GM18499 (cell line): ENCODE measurements around the gene SPATA6L.
"Not testable (repeated sequence)": the region's sequence is repeated elsewhere in the genome, so short reads cannot be mapped to it uniquely, and the experiment has no call there.

Experiments
- ATAC-seq: cut with Tn5 transposase; IDR thresholded peaks from one replicate; pipeline ENCODE4 v1.9.1; 2021; ENCODE audit warnings: moderate number of reproducible peaks; ENCODE audit not compliant: insufficient read depth, unreplicated experiment

SPATA6L gene

GRCh38 chr9:4678679-4679267 lies 12.5 kb upstream of the SPATA6L start:
- ATAC-seq, result no peak

DNA sequence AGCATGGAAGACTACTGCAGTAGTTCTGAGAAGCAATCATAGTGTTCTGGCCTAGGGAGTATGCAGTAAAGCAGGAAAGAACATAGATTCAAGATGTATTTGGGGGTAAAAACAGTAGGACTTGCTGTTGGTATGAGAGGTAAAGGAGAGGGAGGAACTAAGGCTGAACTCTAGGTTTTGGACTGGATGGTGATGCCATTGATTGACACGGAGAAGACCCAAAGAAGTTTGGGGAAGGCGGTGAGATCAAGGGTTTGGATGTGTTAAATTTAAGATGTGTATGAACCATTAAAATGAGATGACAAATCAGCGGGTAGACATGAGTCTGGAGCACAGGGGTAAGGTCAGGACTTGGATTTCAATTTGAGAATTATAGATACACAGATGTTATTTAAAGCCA lies 11.1 kb upstream of the SPATA6L start:
- ATAC-seq, result no peak

GRCh38 chr9:4674783-4675182 lies 8.5 kb upstream of the SPATA6L start:
- ATAC-seq, result no peak

DNA sequence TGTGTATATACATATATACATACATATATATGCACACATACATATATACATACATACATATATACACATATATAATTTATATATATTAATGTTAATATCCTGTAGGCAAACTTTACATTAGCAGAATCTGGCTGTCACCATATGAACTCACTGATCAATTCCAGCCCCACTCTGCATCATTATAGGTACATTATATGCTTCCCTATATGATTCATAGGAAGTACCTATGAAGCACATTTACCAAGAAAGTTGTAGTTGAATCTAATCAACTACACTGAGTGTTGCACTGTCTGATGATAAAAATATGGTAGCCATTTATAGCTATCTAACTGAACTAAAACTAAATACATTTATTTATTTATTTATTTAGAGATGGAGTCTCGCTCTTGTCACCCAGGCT lies 5.5 kb upstream of the SPATA6L start:
- ATAC-seq, result no peak

GRCh38 chr9:4670591-4670990 lies 4.3 kb upstream of the SPATA6L start:
- no peak for ATAC-seq

GRCh38 chr9:4669890-4670289 lies 3.6 kb upstream of the SPATA6L start:
- ATAC-seq, result no peak

DNA sequence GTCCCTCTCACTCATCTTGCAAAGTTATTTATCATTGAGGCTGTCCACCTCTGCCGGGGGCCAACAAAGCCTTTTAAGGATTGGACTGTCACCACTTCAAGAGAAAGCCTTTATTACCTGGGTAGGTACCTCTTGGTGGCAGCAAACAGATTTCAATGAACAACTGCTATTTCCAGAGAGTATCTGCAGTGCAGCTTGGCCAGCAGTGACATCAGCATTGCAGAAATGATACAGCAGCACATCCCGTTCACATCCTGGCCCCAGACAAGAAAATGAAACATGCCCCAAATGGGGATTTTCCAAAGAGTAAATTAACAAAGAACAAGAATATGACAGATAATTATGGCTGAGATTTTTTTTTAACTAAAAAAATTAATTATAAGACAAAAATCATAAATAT lies 2.3 kb upstream of the SPATA6L start:
- ATAC-seq, result no peak

DNA sequence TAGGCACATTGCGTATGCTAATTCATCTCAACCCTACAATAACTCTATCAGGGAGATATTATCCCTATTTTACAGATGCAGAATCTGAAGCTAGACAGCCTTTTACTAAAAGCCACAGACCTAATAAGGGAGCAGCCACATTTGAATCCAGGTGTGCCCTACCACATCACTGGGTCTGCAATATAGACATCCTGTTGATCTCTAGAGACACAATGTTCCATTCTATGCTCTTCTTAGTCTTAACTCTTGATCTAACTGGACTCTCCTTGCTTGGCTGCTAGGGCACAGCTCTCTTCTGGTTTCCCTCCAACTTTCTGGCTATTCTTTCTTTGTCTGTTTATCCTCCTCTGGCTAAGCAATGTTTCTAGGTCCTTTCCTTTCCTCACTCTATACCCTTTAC lies 1.4 kb upstream of the SPATA6L start:
- no peak for ATAC-seq

DNA sequence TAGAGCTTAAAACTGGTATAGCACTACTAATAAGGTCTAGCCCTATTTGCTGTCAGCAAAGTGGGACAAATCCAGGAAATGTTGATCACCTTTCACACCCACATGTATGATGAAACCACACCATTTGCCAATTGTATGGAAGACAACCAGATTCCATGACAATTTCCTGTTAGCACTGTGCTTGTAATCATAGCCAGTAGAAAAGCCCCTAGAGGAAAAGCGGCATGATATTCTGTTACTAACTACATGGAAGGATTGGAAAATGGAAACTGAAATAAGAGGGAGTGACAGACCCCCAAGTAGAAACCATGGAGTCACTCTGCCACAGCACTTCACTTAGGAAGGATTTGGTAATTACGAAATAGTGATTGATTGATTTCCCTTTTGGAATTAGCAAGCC lies 923 bp downstream of the SPATA6L start:
- ATAC-seq, result no peak

- ATAC-seq, result no peak
Observed at GRCh38 chr9:4663956-4664355, 2.3 kb downstream of the SPATA6L start.

DNA sequence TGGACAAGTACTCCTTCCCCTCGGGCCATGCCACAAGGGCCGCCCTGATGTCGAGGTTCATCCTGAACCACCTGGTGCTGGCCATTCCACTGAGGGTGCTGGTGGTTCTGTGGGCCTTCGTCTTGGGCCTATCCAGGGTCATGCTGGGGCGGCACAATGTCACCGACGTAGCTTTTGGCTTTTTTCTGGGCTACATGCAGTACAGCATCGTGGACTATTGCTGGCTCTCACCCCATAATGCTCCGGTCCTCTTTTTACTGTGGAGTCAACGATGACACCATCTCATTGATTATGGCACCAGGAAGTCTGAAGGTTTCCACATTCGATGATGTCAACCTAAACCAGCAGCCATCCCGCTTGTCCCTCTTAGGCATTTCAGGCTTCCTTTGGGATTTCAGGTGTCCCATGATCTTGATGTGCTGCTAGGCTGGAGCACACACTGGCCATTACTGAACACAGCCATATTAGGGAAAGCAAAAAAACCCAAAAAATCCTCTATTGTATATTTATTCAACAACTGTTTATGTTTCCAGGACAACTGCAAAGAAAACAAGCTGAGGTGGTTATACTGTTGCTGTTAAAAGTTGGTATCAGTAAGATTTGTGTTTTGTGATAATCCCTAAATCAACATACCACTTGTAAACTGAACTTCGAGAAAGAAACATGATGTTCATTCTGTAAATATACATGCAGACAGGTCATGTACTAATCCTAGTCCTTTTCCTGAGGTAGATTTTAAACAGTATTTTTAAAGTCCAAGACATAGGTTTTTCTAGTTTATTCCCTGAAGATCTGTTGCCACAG lies 3.1 kb downstream of the SPATA6L start:
- ATAC-seq, result no peak

DNA sequence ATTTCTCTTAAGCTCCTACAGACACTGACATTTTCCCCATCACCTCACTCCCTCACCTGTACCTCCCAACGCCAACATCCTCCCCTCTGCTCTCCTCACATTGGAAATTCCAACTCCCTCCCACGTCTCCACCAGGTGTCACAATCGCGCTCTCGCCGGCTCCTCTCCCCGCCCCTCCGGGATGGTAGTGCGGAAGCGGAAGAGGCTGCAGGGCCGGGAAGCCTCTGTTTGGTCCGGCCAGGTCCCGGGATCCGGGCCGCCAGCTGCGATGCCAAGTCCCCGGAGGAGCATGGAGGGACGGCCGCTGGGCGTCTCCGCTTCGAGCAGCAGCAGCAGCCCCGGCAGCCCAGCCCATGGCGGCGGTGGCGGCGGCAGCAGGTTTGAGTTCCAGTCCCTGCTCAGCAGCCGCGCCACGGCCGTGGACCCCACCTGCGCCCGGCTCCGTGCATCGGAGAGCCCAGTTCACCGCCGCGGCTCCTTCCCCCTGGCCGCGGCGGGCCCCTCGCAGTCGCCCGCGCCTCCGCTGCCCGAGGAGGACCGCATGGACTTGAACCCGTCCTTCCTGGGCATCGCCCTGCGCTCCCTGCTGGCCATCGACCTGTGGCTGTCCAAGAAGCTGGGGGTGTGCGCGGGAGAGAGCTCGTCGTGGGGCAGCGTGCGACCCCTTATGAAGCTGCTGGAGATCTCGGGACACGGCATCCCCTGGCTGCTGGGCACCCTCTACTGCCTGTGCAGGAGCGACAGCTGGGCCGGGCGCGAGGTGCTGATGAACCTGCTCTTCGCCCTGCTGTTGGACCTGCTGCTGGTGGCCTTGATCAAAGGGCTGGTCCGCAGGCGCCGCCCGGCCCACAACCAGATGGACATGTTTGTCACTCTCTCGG lies 3.9 kb downstream of the SPATA6L start, which contains the start of gene PLPP6:
Gene PLPP6, plus strand, starts transcription at position 187 of the 881 bp plus-strand sequence. Its CDS starts 82 bp downstream, at position 269.
- ATAC-seq, result peak; percentile 60

DNA sequence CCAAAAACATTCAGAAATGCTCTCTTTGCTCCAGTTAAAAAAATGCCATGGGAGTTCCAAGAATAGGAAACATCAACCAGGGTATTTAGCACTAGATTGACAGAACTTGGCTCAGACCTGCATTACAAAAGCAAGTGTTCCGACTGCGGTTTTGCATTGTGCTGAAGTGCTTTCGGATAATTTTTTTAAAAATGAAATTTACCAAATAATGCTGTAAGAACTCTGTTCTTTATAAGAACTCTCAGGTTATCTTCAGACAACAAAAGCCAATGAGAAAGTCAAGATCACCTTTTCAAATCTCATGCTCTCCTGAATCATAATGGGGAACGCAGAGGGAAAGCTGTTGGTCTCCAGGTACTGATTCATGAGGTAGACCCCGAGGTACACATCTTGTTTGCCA lies 4.7 kb downstream of the SPATA6L start:
- no peak for ATAC-seq

DNA sequence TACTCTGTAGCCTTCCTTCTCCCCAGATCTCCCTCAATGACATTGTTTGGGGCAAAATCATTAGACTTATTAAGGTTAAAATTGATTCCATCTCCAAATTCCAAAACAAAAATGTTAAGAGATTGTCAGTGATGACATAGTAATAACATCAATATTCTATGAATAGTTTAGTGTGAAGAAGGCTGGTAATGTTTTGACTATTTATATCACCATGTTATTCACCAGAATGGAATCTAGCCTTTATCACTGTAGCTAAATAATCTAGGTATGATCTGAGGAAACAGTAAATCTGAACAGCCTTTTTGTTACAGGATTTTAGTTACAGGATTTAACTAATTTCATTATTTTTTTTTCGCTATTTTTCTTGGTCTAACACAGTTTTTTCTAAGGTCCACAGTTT lies 5.1 kb downstream of the SPATA6L start:
- ATAC-seq, result no peak

- ATAC-seq, result not testable (repeated sequence)
Observed at GRCh38 chr9:4660665-4661064, 5.6 kb downstream of the SPATA6L start.

DNA sequence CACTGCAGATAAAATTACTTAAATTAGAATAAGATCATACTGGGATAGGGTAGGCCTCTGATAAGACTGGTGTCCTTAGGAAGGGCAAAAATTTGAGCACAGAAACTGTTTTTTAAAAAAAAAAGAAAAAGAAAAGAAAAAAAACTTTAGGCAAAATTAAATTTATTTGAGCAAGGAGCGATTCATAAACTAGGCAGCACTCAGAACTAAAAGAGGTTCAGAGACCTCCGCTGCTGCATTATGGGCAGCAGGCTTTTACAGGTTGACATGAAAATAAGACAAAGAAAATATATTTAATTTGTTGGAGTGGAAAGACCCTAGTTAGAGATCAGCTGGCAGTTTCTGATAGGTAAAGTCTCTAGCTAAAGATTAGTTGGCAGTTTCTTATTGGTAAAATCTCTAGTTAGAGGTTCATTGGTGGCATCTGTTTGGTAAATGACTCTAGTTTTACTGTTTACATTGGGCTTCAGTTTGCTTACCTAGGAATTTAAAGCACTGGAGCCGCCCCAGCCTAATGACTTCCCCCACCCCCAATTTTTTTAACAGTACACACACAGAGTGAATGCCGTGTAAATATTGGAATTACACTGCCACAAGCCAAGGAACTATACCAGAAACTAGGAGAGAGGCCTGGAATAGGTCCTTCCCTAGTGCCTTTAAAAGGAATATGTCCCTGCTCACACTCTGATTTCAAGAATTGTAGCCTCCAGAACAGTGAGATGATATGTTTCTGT lies 8.7 kb downstream of the SPATA6L start:
- ATAC-seq, result no peak

DNA sequence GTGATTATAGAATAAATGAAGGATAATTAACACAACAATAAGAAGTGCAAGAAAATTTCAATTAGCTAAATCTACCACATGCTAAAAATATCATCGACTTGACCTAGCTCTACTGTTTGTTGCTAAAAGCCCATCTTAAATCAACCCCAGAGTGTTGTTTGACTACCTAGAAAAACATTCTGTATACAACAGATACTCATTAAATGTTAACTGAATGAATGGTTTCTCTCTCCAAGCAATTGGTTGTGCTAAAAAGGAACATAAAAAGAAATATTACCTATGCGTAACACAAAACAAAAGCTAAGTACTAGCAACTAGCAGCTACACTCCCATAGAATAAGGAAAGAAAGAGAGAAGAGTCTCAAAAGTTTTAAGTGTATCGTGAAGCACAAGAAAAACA lies 9.7 kb downstream of the SPATA6L start:
- no peak for ATAC-seq

GRCh38 chr9:4656196-4656595 lies 10.1 kb downstream of the SPATA6L start:
- not testable (repeated sequence) for ATAC-seq

- ATAC-seq, result no peak
Observed at GRCh38 chr9:4654538-4654937, 11.7 kb downstream of the SPATA6L start.

GRCh38 chr9:4654084-4654483 lies 12.2 kb downstream of the SPATA6L start:
- no peak for ATAC-seq
